Caco-2 (cell line): Measurements from ENCODE around the gene LRRTM2. TPM values are rescaled to one million over a fixed set of nuclear protein-coding genes. Genes with fewer than 3 reads are reported as not detected.

Experiments used
- BruUV-seq: library from RNA; stranded (reverse); fragments of 400-500 nt; replicated peaks from 2 replicates; lab custom pipeline; 2021; lab: Mats Ljungman, UMichigan
- CTCF ChIA-PET: fragments of 300-600 bp; sonication (Branson Sonifier 250); formaldehyde crosslinking; loops from one replicate; lab custom pipeline; 2022; ENCODE audit warnings: antibody characterized with exemption; lab: Charles Lee
- POLR2A ChIA-PET: fragments of 300-600 bp; sonication (Branson Sonifier 250); formaldehyde crosslinking; loops from one replicate; lab custom pipeline; 2022; ENCODE audit warnings: antibody characterized with exemption; lab: Charles Lee
- DNase-seq, 2 experiments: peaks; one replicate each; pipeline versions ENCODE4 v3.0.0 to v3.0.0-alpha.2; 2020 to 2022
- H3K27me3 ChIP-seq: replicated peaks from 2 replicates; pipeline ENCODE4 v1.6.0; 2011; ENCODE audit warnings: low read length; ENCODE audit not compliant: control insufficient read depth, insufficient read depth
- H3K36me3 ChIP-seq: 2 replicates; pipeline ENCODE4 v1.5.1; 2011; ENCODE audit warnings: low read length; ENCODE audit not compliant: control insufficient read depth, insufficient read depth
- H3K4me1 ChIP-seq: fragments of 250-450 bp; sonication (Bioruptor Pico); 2 replicates; pipeline ENCODE4 v1.5.1; 2020; ENCODE audit warnings: mild to moderate bottlenecking
- H3K4me3 ChIP-seq: 2 replicates; pipeline ENCODE4 v1.5.1; 2011; ENCODE audit warnings: low read depth, mild to moderate bottlenecking, control low read depth, low read length
- H3K9me3 ChIP-seq: fragments of 250-450 bp; sonication (Bioruptor Pico); 2 replicates; pipeline ENCODE4 v1.5.1; 2020; ENCODE audit warnings: mild to moderate bottlenecking, moderate library complexity
- H3K27ac Mint-ChIP-seq: one replicate; pipeline ENCODE4 v1.8.0; 2022; ENCODE audit warnings: mixed read lengths; ENCODE audit not compliant: unreplicated experiment
- H3K27me3 Mint-ChIP-seq: one replicate; pipeline ENCODE4 v1.8.0; 2022; ENCODE audit warnings: mixed read lengths; ENCODE audit not compliant: insufficient read depth, unreplicated experiment
- H3K36me3 Mint-ChIP-seq: one replicate; pipeline ENCODE4 v1.8.0; 2022; ENCODE audit warnings: mild to moderate bottlenecking, mixed read lengths; ENCODE audit not compliant: insufficient read depth, unreplicated experiment
- H3K4me1 Mint-ChIP-seq: one replicate; pipeline ENCODE4 v1.8.0; 2022; ENCODE audit warnings: low read depth, mixed read lengths; ENCODE audit not compliant: unreplicated experiment
- H3K4me3 Mint-ChIP-seq: one replicate; pipeline ENCODE4 v1.8.0; 2022; ENCODE audit warnings: mild to moderate bottlenecking, moderate library complexity, mixed read lengths; ENCODE audit not compliant: unreplicated experiment
- H3K9me3 Mint-ChIP-seq: one replicate; pipeline ENCODE4 v1.8.0; 2022; ENCODE audit warnings: mixed read lengths; ENCODE audit not compliant: unreplicated experiment
- intact Hi-C: fragments of 100-400 bp; cut with micrococcal nuclease; formaldehyde crosslinking; loops from one replicate; pipeline ENCODE4 v1.10.0; 2022; ENCODE audit not compliant: unreplicated experiment
- total RNA-seq: library from RNA; stranded (reverse); gene quantifications from 2 replicates; pipeline ENCODE4 v1.2.3, GENCODE V29; 2022
- TF ChIP-seq, protein P1 (sequence below), 2 experiments: fragments of 200-600 bp in 1 of 2; IDR thresholded peaks; 1 replicate in 1 of 2; 2 replicates in 1 of 2; pipeline versions ENCODE4 v1.5.1 to v1.8.0; 2011 to 2022; ENCODE audit warnings: antibody characterized with exemption in 1 of 2, control low read depth in 1 of 2, inconsistent platforms in 1 of 2, low read depth in 1 of 2, low read length in 1 of 2, mild to moderate bottlenecking in 1 of 2, moderate library complexity in 1 of 2; ENCODE audit not compliant: insufficient read depth in 1 of 2, severe bottlenecking in 1 of 2, unreplicated experiment in 1 of 2

LRRTM2 gene
- total RNA-seq, 1 experiment from 2014 or later = not detected

DNA sequence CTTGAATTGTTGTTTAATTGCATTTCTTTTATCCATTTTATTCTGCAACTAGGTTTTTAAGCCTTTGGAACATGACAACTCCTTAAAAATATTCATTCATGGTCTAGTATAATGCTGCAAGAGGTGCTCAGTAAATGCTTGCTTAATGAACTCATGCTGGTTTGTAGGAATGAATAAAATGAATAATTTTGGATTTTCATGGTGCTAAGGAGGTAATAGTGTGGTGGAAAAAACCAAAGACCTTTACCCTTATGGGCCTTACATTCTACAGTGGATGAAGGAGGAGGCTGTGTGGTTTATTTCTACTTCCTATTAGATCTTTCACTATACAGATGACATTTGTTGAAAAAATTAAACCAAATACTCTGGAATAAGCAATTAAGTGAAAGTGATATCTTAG lies 43.4 kb downstream of the LRRTM2 start:
- Mint-ChIP-seq H3K4me3 (no peak overlapping the region), H3K27ac (no peak overlapping the region), H3K36me3 (peaks cover 58% of the 10 kb centered on the region), H3K27me3 (no peaks in the 10 kb centered on the region), H3K9me3 (peaks cover 10% of the 10 kb centered on the region), H3K4me1 (peaks cover 20% of the 10 kb centered on the region)
- POLR2A ChIA-PET = no interaction called here
- TF ChIP-seq, protein P1, sequence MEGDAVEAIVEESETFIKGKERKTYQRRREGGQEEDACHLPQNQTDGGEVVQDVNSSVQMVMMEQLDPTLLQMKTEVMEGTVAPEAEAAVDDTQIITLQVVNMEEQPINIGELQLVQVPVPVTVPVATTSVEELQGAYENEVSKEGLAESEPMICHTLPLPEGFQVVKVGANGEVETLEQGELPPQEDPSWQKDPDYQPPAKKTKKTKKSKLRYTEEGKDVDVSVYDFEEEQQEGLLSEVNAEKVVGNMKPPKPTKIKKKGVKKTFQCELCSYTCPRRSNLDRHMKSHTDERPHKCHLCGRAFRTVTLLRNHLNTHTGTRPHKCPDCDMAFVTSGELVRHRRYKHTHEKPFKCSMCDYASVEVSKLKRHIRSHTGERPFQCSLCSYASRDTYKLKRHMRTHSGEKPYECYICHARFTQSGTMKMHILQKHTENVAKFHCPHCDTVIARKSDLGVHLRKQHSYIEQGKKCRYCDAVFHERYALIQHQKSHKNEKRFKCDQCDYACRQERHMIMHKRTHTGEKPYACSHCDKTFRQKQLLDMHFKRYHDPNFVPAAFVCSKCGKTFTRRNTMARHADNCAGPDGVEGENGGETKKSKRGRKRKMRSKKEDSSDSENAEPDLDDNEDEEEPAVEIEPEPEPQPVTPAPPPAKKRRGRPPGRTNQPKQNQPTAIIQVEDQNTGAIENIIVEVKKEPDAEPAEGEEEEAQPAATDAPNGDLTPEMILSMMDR (IDR thresholded peaks at IDR 0.05; ENCODE audit: insufficient read depth in 1 of 2, low read depth in 1 of 2, low read length in 1 of 2, severe bottlenecking in 1 of 2, unreplicated experiment in 1 of 2) = no peak
- no TSS peak for BruUV-seq
- Histone ChIP-seq H3K4me1 (no peaks in the 10 kb centered on the region), H3K27me3 (no peaks in the 10 kb centered on the region), H3K4me3 (no peak overlapping the region), H3K9me3 (no peaks in the 10 kb centered on the region; the same call in 1 of the 2 replicates), H3K36me3 (peaks cover 1% of the 10 kb centered on the region)
- CTCF ChIA-PET = no interaction called here
- intact Hi-C loops = no loop called here
- no peak for DNase-seq

GRCh38 chr5:138829341-138829740 lies 45.8 kb downstream of the LRRTM2 start:
- Histone ChIP-seq H3K4me1 (no peaks in the 10 kb centered on the region), H3K27me3 (no peaks in the 10 kb centered on the region), H3K9me3 (no peaks in the 10 kb centered on the region; the same call in 1 of the 2 replicates), H3K4me3 (no peak overlapping the region), H3K36me3 (peaks cover 1% of the 10 kb centered on the region)
- DNase-seq = no peak
- Mint-ChIP-seq H3K4me3 (no peak overlapping the region), H3K9me3 (peaks cover 1% of the 10 kb centered on the region), H3K4me1 (peaks cover 15% of the 10 kb centered on the region), H3K27me3 (no peaks in the 10 kb centered on the region), H3K36me3 (peaks cover 68% of the 10 kb centered on the region), H3K27ac (no peak overlapping the region)
- TF ChIP-seq, protein P1 (IDR thresholded peaks at IDR 0.05; ENCODE audit: insufficient read depth in 1 of 2, low read depth in 1 of 2, low read length in 1 of 2, severe bottlenecking in 1 of 2, unreplicated experiment in 1 of 2) = no peak
- BruUV-seq = no TSS peak
- ChIA-PET CTCF (no interaction called here), POLR2A (no interaction called here)
- intact Hi-C loops = loop anchor here (5.0 kb wide), 1 partner anchor 433 kb away; no protein-coding TSS in a partner anchor

- Mint-ChIP-seq H3K27me3 (no peaks in the 10 kb centered on the region), H3K9me3 (no peaks in the 10 kb centered on the region), H3K4me1 (peaks cover 21% of the 10 kb centered on the region), H3K36me3 (peaks cover 72% of the 10 kb centered on the region), H3K4me3 (no peak overlapping the region), H3K27ac (no peak overlapping the region)
- Histone ChIP-seq H3K9me3 (no peaks in the 10 kb centered on the region; the same call in 1 of the 2 replicates), H3K27me3 (no peaks in the 10 kb centered on the region), H3K4me1 (no peaks in the 10 kb centered on the region), H3K36me3 (peaks cover 1% of the 10 kb centered on the region), H3K4me3 (no peak overlapping the region)
- intact Hi-C loops = loop anchor here (5.0 kb wide), 1 partner anchor 434 kb away; no protein-coding TSS in a partner anchor
- ChIA-PET POLR2A (no interaction called here), CTCF (no interaction called here)
- no TSS peak for BruUV-seq
- TF ChIP-seq, protein P1 (IDR thresholded peaks at IDR 0.05; ENCODE audit: insufficient read depth in 1 of 2, low read depth in 1 of 2, low read length in 1 of 2, severe bottlenecking in 1 of 2, unreplicated experiment in 1 of 2) = no peak
- no peak for DNase-seq
Measured at GRCh38 chr5:138828556-138828955, 46.6 kb downstream of the LRRTM2 start.
